IMR-90 (cell line): Measurements from ENCODE around the gene RASGRP3. TPM values are rescaled to one million over a fixed set of nuclear protein-coding genes. Genes with fewer than 3 reads are reported as not detected.

Experiments
- ATAC-seq: fragments of 200-7000 bp; cut with Tn5 transposase; 2 replicates; pipeline ENCODE4 v1.9.1; 2020; ENCODE audit warnings: low read depth, mild to moderate bottlenecking, moderate library complexity
- BruUV-seq: library from RNA; stranded (reverse); fragments of 400-500 nt; replicated peaks from 2 replicates; lab custom pipeline; 2021; lab: Mats Ljungman, UMichigan
- CTCF ChIA-PET: fragments of 300-600 bp; formaldehyde crosslinking; extraction: SDS; loops from one replicate; lab custom pipeline; 2021; ENCODE audit warnings: antibody characterized with exemption; lab: Yijun Ruan, JAX
- POLR2A ChIA-PET: fragments of 300-600 bp; sonication (Branson Sonifier 250); formaldehyde crosslinking; loops from one replicate; lab custom pipeline; 2022; ENCODE audit warnings: antibody characterized with exemption; ENCODE audit not compliant: unreplicated experiment; lab: Charles Lee
- DNase-seq: peaks from one replicate; pipeline ENCODE4 v3.0.0; 2013
- H2AFZ ChIP-seq: replicated peaks from 2 replicates; pipeline ENCODE3; 2013; ENCODE audit warnings: low read length, mild to moderate bottlenecking; ENCODE audit not compliant: poor library complexity
- H2AK5ac ChIP-seq: 2 replicates; pipeline ENCODE4 v1.6.1; 2013; ENCODE audit warnings: low read depth, low read length, inconsistent platforms
- H2AK9ac ChIP-seq: replicated peaks from 2 replicates; pipeline ENCODE3; 2013; ENCODE audit warnings: mild to moderate bottlenecking, low read depth, low read length, moderate library complexity; ENCODE audit not compliant: poor library complexity
- H2BK120ac ChIP-seq: 2 replicates; pipeline ENCODE4 v1.6.1; 2013; ENCODE audit warnings: low read depth, low read length, inconsistent platforms
- H2BK15ac ChIP-seq: 3 replicates; pipeline ENCODE4 v1.6.1; 2013; ENCODE audit warnings: low read depth, low read length, inconsistent platforms
- H2BK20ac ChIP-seq: 2 replicates; pipeline ENCODE4 v1.6.1; 2013; ENCODE audit warnings: low read depth, mild to moderate bottlenecking, inconsistent platforms, low read length, moderate library complexity
- H2BK5ac ChIP-seq: 2 replicates; pipeline ENCODE4 v1.6.1; 2013; ENCODE audit warnings: mild to moderate bottlenecking, low read depth, low read length, inconsistent platforms; ENCODE audit not compliant: poor library complexity, severe bottlenecking
- H3K14ac ChIP-seq: replicated peaks from 2 replicates; pipeline ENCODE4 v1.6.1; 2013; ENCODE audit warnings: low read depth, low read length, inconsistent platforms
- H3K18ac ChIP-seq: 2 replicates; pipeline ENCODE4 v1.6.1; 2013; ENCODE audit warnings: low read depth, low read length, control low read depth
- H3K23ac ChIP-seq: 2 replicates; pipeline ENCODE4 v1.6.1; 2013; ENCODE audit warnings: low read depth, low read length, inconsistent platforms
- H3K27ac ChIP-seq: 2 replicates; pipeline ENCODE4 v1.5.1; 2013; ENCODE audit warnings: mild to moderate bottlenecking, control low read depth, low read length; ENCODE audit not compliant: insufficient read depth
- H3K27me3 ChIP-seq: 2 replicates; pipeline ENCODE4 v1.6.1; 2013; ENCODE audit warnings: low read length; ENCODE audit not compliant: control insufficient read depth, insufficient read depth
- H3K36me3 ChIP-seq: 2 replicates; pipeline ENCODE4 v1.6.1; 2013; ENCODE audit warnings: low read length, mixed read lengths; ENCODE audit not compliant: control insufficient read depth, insufficient read depth
- H3K4ac ChIP-seq: 2 replicates; pipeline ENCODE4 v1.6.1; 2013; ENCODE audit warnings: low read depth, low read length, inconsistent platforms
- H3K4me1 ChIP-seq: 2 replicates; pipeline ENCODE4 v1.6.1; 2013; ENCODE audit warnings: low read length, mixed read lengths; ENCODE audit not compliant: control insufficient read depth, insufficient read depth
- H3K4me2 ChIP-seq: 2 replicates; pipeline ENCODE4 v1.6.1; 2013; ENCODE audit warnings: low read depth, mild to moderate bottlenecking, control low read depth, low read length, moderate library complexity
- H3K4me3 ChIP-seq: 2 replicates; pipeline ENCODE4 v1.5.1; 2013; ENCODE audit warnings: low read depth, mild to moderate bottlenecking, control low read depth, low read length, moderate library complexity; ENCODE audit not compliant: insufficient read depth
- H3K56ac ChIP-seq: 2 replicates; pipeline ENCODE4 v1.6.1; 2013; ENCODE audit warnings: low read length, inconsistent platforms; ENCODE audit not compliant: insufficient read depth; ENCODE audit errors: extremely low read depth
- H3K79me1 ChIP-seq, 2 experiments: 2 replicates each; pipeline ENCODE4 v1.6.1; 2013; ENCODE audit warnings: low read length in 2 of 2, inconsistent platforms in 1 of 2, low read depth in 1 of 2
- H3K9ac ChIP-seq: 2 replicates; pipeline ENCODE4 v1.6.1; 2013; ENCODE audit warnings: low read depth, low read length, control low read depth
- H3K9me1 ChIP-seq: 2 replicates; pipeline ENCODE4 v1.6.1; 2013; ENCODE audit warnings: low read length, inconsistent platforms; ENCODE audit not compliant: insufficient read depth
- H3K9me3 ChIP-seq: 2 replicates; pipeline ENCODE4 v1.6.1; 2013; ENCODE audit warnings: low read length; ENCODE audit not compliant: control insufficient read depth, insufficient read depth
- H4K20me1 ChIP-seq: 2 replicates; pipeline ENCODE4 v1.6.1; 2013; ENCODE audit warnings: low read length, inconsistent platforms; ENCODE audit not compliant: insufficient read depth
- H4K5ac ChIP-seq: 2 replicates; pipeline ENCODE4 v1.6.1; 2013; ENCODE audit warnings: mild to moderate bottlenecking, low read depth, low read length, control low read depth
- H4K8ac ChIP-seq, 2 experiments: 2 replicates each; pipeline ENCODE4 v1.6.1; 2013; ENCODE audit warnings: low read depth in 2 of 2, low read length in 2 of 2, control low read depth in 1 of 2, inconsistent platforms in 1 of 2
- H4K91ac ChIP-seq: 2 replicates; pipeline ENCODE4 v1.6.1; 2013; ENCODE audit warnings: low read depth, low read length, inconsistent platforms; ENCODE audit not compliant: insufficient read depth
- CEBPB ChIP-seq: IDR thresholded peaks from 2 replicates; pipeline ENCODE4 v1.6.1; 2012; ENCODE audit warnings: low read depth, low read length, improper control_type of control experiment
- WGBS, 2 experiments: methylation state at CpG; one replicate each; pipeline versions ENCODE4 v1.1.5 to v1.1.7; 2013; ENCODE audit warnings: missing lambda C conversion rate in 2 of 2; ENCODE audit not compliant: insufficient read length in 1 of 2; ENCODE audit errors: extremely low coverage in 2 of 2; 5-methylcytosine and 5-hydroxymethylcytosine counted together
- dilution Hi-C: fragments of 300-500 bp; cut with HindIII; formaldehyde crosslinking; loops from one replicate; pipeline ENCODE4 v1.14.3; 2018; ENCODE audit warnings: low sequenced_read_pairs; ENCODE audit not compliant: unreplicated experiment
- in situ Hi-C: fragments of 300-500 bp; cut with MboI; formaldehyde crosslinking; loops from 3 replicates; pipeline ENCODE4 v1.14.3; 2019; ENCODE audit warnings: low sequenced_read_pairs, inconsistent platforms, mixed read lengths
- intact Hi-C: fragments of 100-400 bp; cut with micrococcal nuclease; formaldehyde crosslinking; loops from 2 replicates; pipeline ENCODE4 v1.10.0; 2022
- polyA plus RNA-seq, 3 experiments: library from polyadenylated mRNA; depleted of rRNA; stranded (reverse); fragments of >200 nt; gene quantifications; 2 replicates each; pipeline ENCODE4 v1.2.3, GENCODE V29; 2012; ENCODE audit warnings: low replicate concordance in 1 of 3
- total RNA-seq: library from RNA; depleted of rRNA; stranded (reverse); fragments of >200 nt; gene quantifications from 2 replicates; pipeline ENCODE4 v1.2.3, GENCODE V29; 2012
- TF ChIP-seq, protein P1 (sequence below): conservative IDR thresholded peaks from 2 replicates; pipeline ENCODE4 v1.5.1; 2012; ENCODE audit warnings: mild to moderate bottlenecking, low read depth, low read length, improper control_type of control experiment

The RASGRP3 gene
- total and polyA plus RNA-seq, 2 of the 4 experiments (the other 2 are of a cell fraction) = 1.7 to 3.0 TPM

GRCh38 chr2:33448220-33448899 is 28.1 kb upstream of the RASGRP3 start:
- BruUV-seq = no TSS peak
- dilution Hi-C loops = no loop called here
- no peak overlapping the region for H2AK9ac ChIP-seq
- H2BK120ac ChIP-seq = no peak overlapping the region
- ChIA-PET CTCF (no interaction called here), POLR2A (no interaction called here)
- H3K36me3 ChIP-seq = no peaks in the 10 kb centered on the region
- intact Hi-C loops = no loop called here
- H2AFZ ChIP-seq = no peak overlapping the region
- TF ChIP-seq CEBPB = peak; percentile 76
- TF ChIP-seq, protein P1, sequence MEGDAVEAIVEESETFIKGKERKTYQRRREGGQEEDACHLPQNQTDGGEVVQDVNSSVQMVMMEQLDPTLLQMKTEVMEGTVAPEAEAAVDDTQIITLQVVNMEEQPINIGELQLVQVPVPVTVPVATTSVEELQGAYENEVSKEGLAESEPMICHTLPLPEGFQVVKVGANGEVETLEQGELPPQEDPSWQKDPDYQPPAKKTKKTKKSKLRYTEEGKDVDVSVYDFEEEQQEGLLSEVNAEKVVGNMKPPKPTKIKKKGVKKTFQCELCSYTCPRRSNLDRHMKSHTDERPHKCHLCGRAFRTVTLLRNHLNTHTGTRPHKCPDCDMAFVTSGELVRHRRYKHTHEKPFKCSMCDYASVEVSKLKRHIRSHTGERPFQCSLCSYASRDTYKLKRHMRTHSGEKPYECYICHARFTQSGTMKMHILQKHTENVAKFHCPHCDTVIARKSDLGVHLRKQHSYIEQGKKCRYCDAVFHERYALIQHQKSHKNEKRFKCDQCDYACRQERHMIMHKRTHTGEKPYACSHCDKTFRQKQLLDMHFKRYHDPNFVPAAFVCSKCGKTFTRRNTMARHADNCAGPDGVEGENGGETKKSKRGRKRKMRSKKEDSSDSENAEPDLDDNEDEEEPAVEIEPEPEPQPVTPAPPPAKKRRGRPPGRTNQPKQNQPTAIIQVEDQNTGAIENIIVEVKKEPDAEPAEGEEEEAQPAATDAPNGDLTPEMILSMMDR = no peak
- H4K91ac ChIP-seq = no peak overlapping the region
- no peaks in the 10 kb centered on the region for H3K27me3 ChIP-seq
- no peak overlapping the region for H3K27ac ChIP-seq
- H3K56ac ChIP-seq = no peak overlapping the region
- no peak overlapping the region for H2AK5ac ChIP-seq
- H3K23ac ChIP-seq = no peak overlapping the region
- no peak overlapping the region for H3K14ac ChIP-seq
- DNase-seq (no peak), ATAC-seq (no peak)
- no peak overlapping the region for H3K18ac ChIP-seq
- WGBS, 2 experiments = no CpG with 5 or more reads among the region's 2 CpGs
- no peaks in the 10 kb centered on the region for H3K79me1 ChIP-seq
- H3K9ac ChIP-seq = no peak overlapping the region
- H2BK15ac ChIP-seq = no peak overlapping the region
- H3K9me3 ChIP-seq = peaks cover 5% of the 10 kb centered on the region
- no peak overlapping the region for H3K4me2 ChIP-seq
- H3K9me1 ChIP-seq = peaks cover 5% of the 10 kb centered on the region; the same call in 1 of the 2 replicates
- no peaks in the 10 kb centered on the region for H4K20me1 ChIP-seq
- no peak overlapping the region for H2BK20ac ChIP-seq
- no peak overlapping the region for H4K5ac ChIP-seq
- H2BK5ac ChIP-seq = no peak overlapping the region
- no peak overlapping the region for H3K4ac ChIP-seq
- H3K4me3 ChIP-seq = no peak overlapping the region
- H3K4me1 ChIP-seq = no peaks in the 10 kb centered on the region
- in situ Hi-C loops = no loop called here
- no peak overlapping the region for H4K8ac ChIP-seq
